Panc1 (cell line): Measurements from ENCODE around the gene ITGAD. TPM values are rescaled to one million over a fixed set of nuclear protein-coding genes. Genes with fewer than 3 reads are reported as not detected.

Source experiments
- ATAC-seq: fragments of 200-7000 bp; cut with Tn5 transposase; 2 replicates; pipeline ENCODE4 v1.9.1; 2020; ENCODE audit warnings: mild to moderate bottlenecking, moderate library complexity
- BruUV-seq: library from RNA; stranded (reverse); fragments of 400-500 nt; replicated peaks from 2 replicates; lab custom pipeline; 2021; lab: Mats Ljungman, UMichigan
- CTCF ChIA-PET: fragments of 300-600 bp; sonication (Branson Sonifier 250); formaldehyde crosslinking; loops from one replicate; lab custom pipeline; 2022; ENCODE audit warnings: antibody characterized with exemption; lab: Charles Lee
- POLR2A ChIA-PET: fragments of 300-600 bp; sonication (Branson Sonifier 250); formaldehyde crosslinking; loops from one replicate; lab custom pipeline; 2022; ENCODE audit warnings: antibody characterized with exemption; lab: Charles Lee
- DNase-seq: peaks from one replicate; pipeline ENCODE4 v3.0.0-alpha.2; 2010; ENCODE audit warnings: low read depth, low spot score
- H3K27ac ChIP-seq: 2 replicates; pipeline ENCODE4 v1.5.1; 2011; ENCODE audit warnings: mild to moderate bottlenecking, low read length, inconsistent platforms
- H3K27me3 ChIP-seq: fragments of 200-500 bp; sonication (Bioruptor generic); 2 replicates; pipeline ENCODE4 v1.6.0; 2014; ENCODE audit warnings: low read length, inconsistent platforms; ENCODE audit not compliant: control insufficient read depth, insufficient read depth
- H3K36me3 ChIP-seq: fragments of 200-500 bp; sonication (Bioruptor generic); 2 replicates; pipeline ENCODE4 v1.5.1; 2014; ENCODE audit warnings: inconsistent platforms, mild to moderate bottlenecking, low read length, moderate library complexity; ENCODE audit not compliant: control insufficient read depth, insufficient read depth
- H3K4me1 ChIP-seq: 2 replicates; pipeline ENCODE4 v1.5.1; 2011; ENCODE audit warnings: inconsistent platforms, mild to moderate bottlenecking, low read length, moderate library complexity; ENCODE audit not compliant: control insufficient read depth, insufficient read depth
- H3K4me3 ChIP-seq, 2 experiments: 2 replicates each; pipeline ENCODE4 v1.5.1; 2011 to 2012; ENCODE audit warnings: low read depth in 2 of 2, low read length in 2 of 2, mild to moderate bottlenecking in 2 of 2, inconsistent platforms in 1 of 2, moderate library complexity in 1 of 2
- H3K9me3 ChIP-seq: fragments of 200-500 bp; sonication (Bioruptor generic); 2 replicates; pipeline ENCODE4 v1.5.1; 2014; ENCODE audit warnings: low read depth, mild to moderate bottlenecking, inconsistent platforms, low read length, moderate library complexity; ENCODE audit not compliant: control insufficient read depth, insufficient read depth
- CTCF ChIP-seq: fragments of 450-650 bp; IDR thresholded peaks from 2 replicates; pipeline ENCODE4 v1.5.1; 2017; ENCODE audit warnings: mild to moderate bottlenecking
- POLR2AphosphoS5 ChIP-seq: IDR thresholded peaks from 2 replicates; pipeline ENCODE4 v1.6.1; 2012; ENCODE audit warnings: mild to moderate bottlenecking, low read depth, low read length, moderate library complexity
- REST ChIP-seq, 2 experiments: IDR thresholded peaks; 2 replicates each; pipeline ENCODE4 v1.6.1; 2011 to 2012; ENCODE audit warnings: low read depth in 2 of 2, control low read depth in 1 of 2, low read length in 1 of 2, mild to moderate bottlenecking in 1 of 2, moderate library complexity in 1 of 2; ENCODE audit not compliant: insufficient read depth in 1 of 2
- SIN3A ChIP-seq: IDR thresholded peaks from 2 replicates; pipeline ENCODE4 v1.6.1; 2012; ENCODE audit warnings: low read depth, mild to moderate bottlenecking, low read length, moderate library complexity, borderline replicate concordance; ENCODE audit not compliant: insufficient read depth
- TCF7L2 ChIP-seq: IDR thresholded peaks from 2 replicates; pipeline ENCODE4 v1.6.1; 2011; ENCODE audit warnings: mild to moderate bottlenecking, low read depth, low read length, inconsistent platforms
- in situ Hi-C: cut with HindIII; loops from 2 replicates; pipeline ENCODE4 v1.10.0; 2016; ENCODE audit warnings: low sequenced_read_pairs, low pct_unique_long_range_greater_than_20kb
- intact Hi-C: fragments of 100-400 bp; cut with micrococcal nuclease; formaldehyde crosslinking; loops from one replicate; pipeline ENCODE4 v1.10.0; 2022; ENCODE audit not compliant: unreplicated experiment
- total RNA-seq: library from RNA; stranded (reverse); gene quantifications from one replicate; pipeline ENCODE4 v1.2.1, GENCODE V29; 2021; ENCODE audit not compliant: unreplicated experiment

Gene ITGAD
- total RNA-seq, 1 experiment from 2014 or later = not detected

DNA sequence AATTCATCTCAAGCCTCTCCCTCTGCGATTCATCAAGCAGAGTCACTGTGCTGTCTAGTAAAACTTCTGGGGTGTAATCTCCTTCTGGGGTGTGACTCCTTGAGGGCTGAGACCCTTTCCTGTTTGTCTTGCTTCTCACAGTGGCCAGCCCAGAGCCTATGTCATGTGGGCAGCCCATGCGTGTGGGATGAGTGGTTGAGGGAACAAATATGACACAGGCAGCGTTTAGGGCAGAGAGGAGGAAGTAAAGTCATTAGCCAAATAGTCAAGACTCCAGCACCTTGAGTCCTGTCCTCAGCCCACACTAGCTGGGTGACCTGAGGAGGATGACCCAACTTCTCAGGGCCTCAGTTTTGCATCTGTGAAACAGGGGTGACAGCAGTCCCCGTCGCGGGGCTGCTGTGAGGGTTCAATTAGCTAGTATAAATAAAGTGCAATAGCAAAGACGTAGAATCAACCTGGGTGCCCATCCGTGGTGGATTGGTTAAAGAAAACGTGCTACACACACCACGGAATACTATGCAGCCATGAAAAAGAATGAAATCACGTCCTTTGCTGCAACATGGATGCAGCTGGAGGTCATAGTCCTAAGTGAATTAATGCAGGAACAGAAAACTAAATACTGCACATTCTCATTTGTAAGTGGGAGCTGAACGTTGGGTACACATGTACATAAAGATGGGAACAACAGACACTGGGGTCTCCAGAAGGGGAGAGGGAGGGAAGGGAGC, 42.7 kb upstream of the ITGAD start:
- H3K36me3 ChIP-seq = no peaks in the 10 kb centered on the region
- intact Hi-C loops = no loop called here
- DNase-seq (no peak), ATAC-seq (no peak)
- BruUV-seq = no TSS peak
- TF ChIP-seq REST (IDR thresholded peaks at IDR 0.05; ENCODE audit: insufficient read depth in 1 of 2, low read depth in 2 of 2, low read length in 1 of 2) = no peak
- no peak for TF ChIP-seq SIN3A
- no peak for TF ChIP-seq POLR2AphosphoS5
- TF ChIP-seq TCF7L2 = no peak
- TF ChIP-seq CTCF = no peak
- H3K4me3 ChIP-seq = no peak overlapping the region
- H3K4me1 ChIP-seq = no peaks in the 10 kb centered on the region
- no peaks in the 10 kb centered on the region for H3K9me3 ChIP-seq
- no peak overlapping the region for H3K27ac ChIP-seq
- no peaks in the 10 kb centered on the region for H3K27me3 ChIP-seq
- POLR2A ChIA-PET = no interaction called here
- in situ Hi-C loops = no loop called here
- CTCF ChIA-PET = no interaction called here

- ATAC-seq (no peak), DNase-seq (no peak)
- no TSS peak for BruUV-seq
- in situ Hi-C loops = no loop called here
- Histone ChIP-seq H3K9me3 (no peaks in the 10 kb centered on the region), H3K27ac (no peak overlapping the region), H3K27me3 (no peaks in the 10 kb centered on the region), H3K36me3 (no peaks in the 10 kb centered on the region), H3K4me3 (no peak overlapping the region), H3K4me1 (no peaks in the 10 kb centered on the region)
- ChIA-PET POLR2A (no interaction called here), CTCF (no interaction called here)
- intact Hi-C loops = no loop called here
- TF ChIP-seq REST (IDR thresholded peaks at IDR 0.05; ENCODE audit: insufficient read depth in 1 of 2, low read depth in 2 of 2, low read length in 1 of 2) (no peak), CTCF (no peak), SIN3A (no peak), TCF7L2 (no peak), POLR2AphosphoS5 (no peak)
These were observed 41.7 kb upstream of the ITGAD start for GRCh38 chr16:31351246-31351941.
